GM12801 (cell line): ENCODE measurements around the gene SCFD2.

Source experiments
- TF ChIP-seq, protein P1 (sequence below): IDR thresholded peaks from one replicate; pipeline ENCODE4 v1.5.1; 2011; ENCODE audit warnings: control low read depth; ENCODE audit not compliant: insufficient read length; ENCODE audit errors: extremely low read depth

Gene SCFD2

GRCh38 chr4:53122280-53123116 is 243.4 kb downstream of the SCFD2 start:
- TF ChIP-seq, protein P1, sequence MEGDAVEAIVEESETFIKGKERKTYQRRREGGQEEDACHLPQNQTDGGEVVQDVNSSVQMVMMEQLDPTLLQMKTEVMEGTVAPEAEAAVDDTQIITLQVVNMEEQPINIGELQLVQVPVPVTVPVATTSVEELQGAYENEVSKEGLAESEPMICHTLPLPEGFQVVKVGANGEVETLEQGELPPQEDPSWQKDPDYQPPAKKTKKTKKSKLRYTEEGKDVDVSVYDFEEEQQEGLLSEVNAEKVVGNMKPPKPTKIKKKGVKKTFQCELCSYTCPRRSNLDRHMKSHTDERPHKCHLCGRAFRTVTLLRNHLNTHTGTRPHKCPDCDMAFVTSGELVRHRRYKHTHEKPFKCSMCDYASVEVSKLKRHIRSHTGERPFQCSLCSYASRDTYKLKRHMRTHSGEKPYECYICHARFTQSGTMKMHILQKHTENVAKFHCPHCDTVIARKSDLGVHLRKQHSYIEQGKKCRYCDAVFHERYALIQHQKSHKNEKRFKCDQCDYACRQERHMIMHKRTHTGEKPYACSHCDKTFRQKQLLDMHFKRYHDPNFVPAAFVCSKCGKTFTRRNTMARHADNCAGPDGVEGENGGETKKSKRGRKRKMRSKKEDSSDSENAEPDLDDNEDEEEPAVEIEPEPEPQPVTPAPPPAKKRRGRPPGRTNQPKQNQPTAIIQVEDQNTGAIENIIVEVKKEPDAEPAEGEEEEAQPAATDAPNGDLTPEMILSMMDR, result no peak

DNA sequence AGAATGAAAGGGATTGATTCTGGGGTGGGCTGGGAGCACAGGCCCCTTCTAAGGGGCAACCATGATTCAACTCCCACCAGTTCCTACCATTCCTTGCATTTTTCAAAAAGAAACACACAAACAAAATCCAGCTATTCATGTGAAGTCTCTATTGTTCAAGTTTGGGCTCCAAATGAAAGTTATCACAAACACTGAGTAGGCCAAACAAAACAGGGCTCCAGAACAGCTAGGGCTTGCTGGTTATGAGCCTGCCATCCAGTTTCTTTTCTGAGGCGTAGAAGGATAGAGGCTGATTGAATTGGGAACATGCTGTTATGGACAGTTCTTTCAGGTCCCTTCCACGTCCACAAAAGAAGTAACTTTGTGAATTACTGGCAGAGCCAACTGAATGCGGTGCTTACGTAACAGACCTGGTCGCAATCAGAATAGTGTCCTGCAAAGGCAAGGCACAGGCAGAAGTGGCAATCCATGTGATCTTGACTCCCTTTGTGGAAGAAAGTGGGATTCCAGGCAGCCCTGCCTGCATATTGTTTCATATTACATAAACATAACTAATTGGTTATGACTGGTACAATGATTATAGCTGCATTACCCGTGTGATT is 244.5 kb downstream of the SCFD2 start:
- TF ChIP-seq, protein P1, result no peak

- TF ChIP-seq, protein P1, result no peak
Measured at GRCh38 chr4:53120778-53121177, 245.1 kb downstream of the SCFD2 start.

DNA sequence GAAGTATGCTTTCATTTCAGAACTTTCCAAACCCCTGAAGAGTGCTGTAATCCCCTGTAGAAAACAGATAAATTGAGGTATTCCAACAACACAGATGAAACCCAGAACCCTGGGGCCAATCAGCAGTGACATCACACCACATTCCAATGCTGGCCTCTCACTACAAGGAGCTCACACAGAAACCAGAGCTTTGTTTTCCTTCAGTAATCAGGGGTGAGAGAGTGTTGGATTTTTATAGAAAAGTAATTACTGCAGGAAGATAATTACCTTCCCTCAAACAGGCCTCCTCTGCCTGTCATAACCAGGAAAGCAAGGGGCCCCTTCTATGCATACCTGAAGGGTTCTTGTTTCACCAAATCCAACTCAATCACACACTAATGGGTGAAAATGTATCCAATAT is 246.2 kb downstream of the SCFD2 start:
- TF ChIP-seq, protein P1, result no peak

- TF ChIP-seq, protein P1, result no peak
Measured at GRCh38 chr4:53118676-53119075, 247.2 kb downstream of the SCFD2 start.

DNA sequence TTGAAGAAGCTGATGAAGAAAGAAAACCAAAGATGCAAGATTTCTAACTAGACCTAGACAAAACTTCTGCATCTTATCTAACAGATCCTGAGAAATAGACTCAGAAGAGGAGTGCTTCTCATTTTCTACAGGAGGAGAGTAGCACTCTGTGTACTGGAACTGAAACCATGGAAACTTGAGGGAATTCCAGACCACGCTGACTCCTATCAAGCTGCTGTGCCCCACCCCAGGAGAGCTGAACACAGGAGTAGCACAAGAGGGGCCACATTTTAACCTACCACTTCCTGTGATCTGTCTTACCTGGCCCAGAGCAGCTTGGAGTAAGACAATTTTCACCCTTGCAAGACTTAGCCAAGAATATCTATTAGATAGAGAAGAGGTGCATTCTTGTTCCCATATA is 248.9 kb downstream of the SCFD2 start:
- TF ChIP-seq, protein P1, result no peak

DNA sequence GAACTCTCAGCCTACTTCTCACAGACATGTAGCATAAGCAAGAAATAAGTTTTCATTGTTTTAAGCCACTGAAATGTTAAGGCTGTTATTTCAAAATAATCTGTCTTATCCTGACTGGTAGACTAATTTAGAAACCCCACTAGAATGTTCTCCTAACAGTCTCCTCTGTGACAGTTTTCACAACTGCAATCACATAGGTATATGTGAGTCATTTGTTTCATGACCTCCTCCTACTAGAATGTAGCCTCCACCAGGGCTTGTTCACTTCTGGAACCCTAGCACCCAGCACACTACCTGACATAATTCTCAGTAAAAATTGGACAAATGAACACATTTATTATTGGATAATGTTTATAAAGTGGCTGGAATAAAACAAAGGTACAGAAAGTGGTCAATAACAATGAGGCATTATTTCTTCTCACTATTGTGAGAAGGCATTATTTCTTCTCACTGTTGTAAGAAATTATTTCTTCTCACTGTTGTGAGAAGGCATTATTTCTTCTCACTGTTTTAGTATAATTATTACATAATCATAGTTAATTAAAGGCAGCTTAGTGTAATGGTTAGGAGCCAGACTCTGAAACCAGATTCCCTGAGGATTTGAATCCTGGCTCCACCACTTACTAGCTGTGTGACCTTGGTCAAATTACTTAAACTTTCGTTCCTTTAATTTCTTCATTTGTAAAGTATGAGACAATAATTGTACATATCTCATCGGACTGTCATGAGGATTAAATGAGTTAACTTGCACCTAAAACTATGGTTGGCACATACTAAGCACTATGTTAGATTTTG is 252.2 kb downstream of the SCFD2 start:
- TF ChIP-seq, protein P1, result no peak
